Naive B cell (primary cell): ENCODE results near the gene ASGR1. TPM values are rescaled to one million over a fixed set of nuclear protein-coding genes. Genes with fewer than 3 reads are reported as not detected.
"Not testable (repeated sequence)": the region's sequence is repeated elsewhere in the genome, so short reads cannot be mapped to it uniquely, and the experiment has no call there.

ENCODE experiments used
- ATAC-seq, 2 donors: fragments of 150-1000 bp; cut with Tn5 transposase; 2 replicates each; pipeline ENCODE4 v1.10.0; 2021; ENCODE audit warnings: low read depth in 2 of 2, mild to moderate bottlenecking in 2 of 2, moderate library complexity in 2 of 2
- DNase-seq: peaks from one replicate; pipeline ENCODE4 v3.0.0; 2022
- H3K27ac Mint-ChIP-seq, 6 donors: one replicate each; pipeline ENCODE4 v1.8.0; 2020 to 2022; ENCODE audit warnings: mild to moderate bottlenecking in 6 of 6, mixed read lengths in 6 of 6, moderate library complexity in 5 of 6, inconsistent platforms in 2 of 6
- H3K27me3 Mint-ChIP-seq, 3 donors: one replicate each; pipeline ENCODE4 v1.8.0; 2021 to 2022; ENCODE audit warnings: mixed read lengths in 3 of 3, mild to moderate bottlenecking in 1 of 3
- H3K36me3 Mint-ChIP-seq, 2 donors: one replicate each; pipeline ENCODE4 v1.8.0; 2020 to 2022; ENCODE audit warnings: mixed read lengths in 2 of 2, inconsistent platforms in 1 of 2, mild to moderate bottlenecking in 1 of 2
- H3K4me1 Mint-ChIP-seq, 3 donors: one replicate each; pipeline ENCODE4 v1.8.0; 2020 to 2022; ENCODE audit warnings: mixed read lengths in 3 of 3, inconsistent platforms in 1 of 3, mild to moderate bottlenecking in 1 of 3, moderate library complexity in 1 of 3
- H3K4me3 Mint-ChIP-seq, 8 donors: one replicate each; pipeline ENCODE4 v1.8.0; 2020 to 2022; ENCODE audit warnings: mild to moderate bottlenecking in 8 of 8, mixed read lengths in 8 of 8, moderate library complexity in 8 of 8, inconsistent platforms in 2 of 8
- H3K9me3 Mint-ChIP-seq, 7 donors: one replicate each; pipeline ENCODE4 v1.8.0; 2020 to 2022; ENCODE audit warnings: mixed read lengths in 7 of 7, mild to moderate bottlenecking in 5 of 7, inconsistent platforms in 2 of 7, moderate library complexity in 1 of 7
- polyA plus RNA-seq, 6 donors: library from polyadenylated mRNA; unstranded; fragments of 300-500 nt; fragmentation: Illumina TruSeq; gene quantifications; one replicate each; pipeline ENCODE4 v1.2.3, GENCODE V29; 2021; ENCODE audit warnings: low read depth in 6 of 6

Gene ASGR1
- polyA plus RNA-seq, 6 donors from 2014 or later: 0.19 TPM; not detected in 5

DNA sequence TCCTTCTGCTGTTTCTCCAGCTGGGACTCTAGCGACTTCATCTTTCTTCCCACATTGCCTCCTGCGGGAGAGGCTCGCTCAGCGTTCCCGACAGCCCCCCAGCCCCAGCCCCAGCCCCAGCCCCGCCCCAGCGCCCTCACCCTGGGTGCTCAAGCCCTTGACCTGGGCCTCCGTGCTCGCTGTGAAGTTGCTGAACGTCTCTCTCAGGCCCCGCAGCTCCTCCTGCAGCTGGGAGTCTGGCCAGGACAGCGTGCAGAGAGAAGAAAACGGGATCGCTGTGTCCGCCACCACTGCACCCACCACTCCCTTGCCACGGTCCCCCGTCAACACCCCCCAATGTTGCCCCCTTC, 2.4 kb downstream of the ASGR1 start:
- DNase-seq: no peak
- Mint-ChIP-seq H3K4me1 (peaks cover 0 to 13% (median 0%) of the 10 kb centered on the region in 3 donors), H3K36me3 (no peaks in the 10 kb centered on the region), H3K27me3 (peaks cover 0 to 22% (median 0%) of the 10 kb centered on the region in 3 donors), H3K4me3 (peak overlapping the region in 1 of 8 donors; percentile 54), H3K9me3 (no peaks in the 10 kb centered on the region), H3K27ac (no peak overlapping the region)
- ATAC-seq: no peak

DNA sequence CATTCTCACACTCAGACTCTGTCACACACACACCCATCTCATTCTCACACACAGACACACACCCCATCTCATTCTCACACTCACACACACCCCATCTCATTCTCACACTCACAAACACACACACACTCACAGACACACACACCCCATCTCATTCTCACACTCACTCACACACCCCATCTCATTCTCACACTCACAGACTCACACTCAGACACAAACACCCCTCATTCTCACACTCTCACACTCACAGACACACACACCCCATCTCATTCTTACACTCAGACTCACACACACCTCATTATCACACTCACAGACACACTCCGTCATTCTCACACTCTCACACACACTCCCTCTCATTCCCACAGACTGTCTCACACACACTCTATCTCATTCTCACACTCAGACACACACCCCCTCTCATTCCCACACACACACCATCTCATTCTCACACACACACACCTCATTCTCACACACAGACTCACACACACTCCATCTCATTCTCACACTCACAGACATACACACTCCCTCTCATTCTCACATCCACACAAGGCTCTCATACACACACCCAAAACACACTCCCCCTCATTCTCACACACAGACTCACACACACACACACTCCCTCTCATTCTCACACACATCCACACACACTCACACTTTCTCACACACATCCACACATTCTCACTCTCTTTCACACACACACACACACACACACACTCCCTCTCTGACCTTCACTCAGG, 2.9 kb downstream of the ASGR1 start:
- no peaks in the 10 kb centered on the region for H3K36me3 Mint-ChIP-seq
- DNase-seq (no peak), ATAC-seq (no peak)
- no peak overlapping the region for H3K27ac Mint-ChIP-seq
- no peak overlapping the region for H3K4me3 Mint-ChIP-seq
- peaks cover 0 to 22% (median 0%) of the 10 kb centered on the region in 3 donors for H3K27me3 Mint-ChIP-seq
- peaks cover 0 to 1% (median 0%) of the 10 kb centered on the region in 7 donors for H3K9me3 Mint-ChIP-seq
- peaks cover 0 to 13% (median 0%) of the 10 kb centered on the region in 3 donors for H3K4me1 Mint-ChIP-seq

DNA sequence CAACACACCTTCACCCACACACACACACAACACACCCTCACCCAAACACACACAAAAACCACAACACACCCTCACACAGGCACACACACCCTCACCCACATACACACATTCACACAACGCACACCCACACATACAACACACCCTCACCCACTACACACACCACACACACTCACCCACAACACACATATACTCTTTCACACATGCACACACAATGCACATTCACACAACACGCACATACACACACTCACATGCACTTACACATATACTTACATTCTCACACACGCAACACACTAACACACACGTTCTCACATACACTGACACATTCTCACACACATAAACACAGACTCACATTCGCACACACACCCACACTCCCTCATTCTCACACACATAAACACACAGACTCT, 3.8 kb downstream of the ASGR1 start:
- ATAC-seq (no peak), DNase-seq (no peak)
- H3K9me3 Mint-ChIP-seq: peaks cover 0 to 7% (median 4%) of the 10 kb centered on the region in 7 donors
- peaks cover 0 to 22% (median 0%) of the 10 kb centered on the region in 3 donors for H3K27me3 Mint-ChIP-seq
- H3K27ac Mint-ChIP-seq: no peak overlapping the region
- peaks cover 0 to 13% (median 0%) of the 10 kb centered on the region in 3 donors for H3K4me1 Mint-ChIP-seq
- H3K4me3 Mint-ChIP-seq: no peak overlapping the region
- H3K36me3 Mint-ChIP-seq: no peaks in the 10 kb centered on the region

DNA sequence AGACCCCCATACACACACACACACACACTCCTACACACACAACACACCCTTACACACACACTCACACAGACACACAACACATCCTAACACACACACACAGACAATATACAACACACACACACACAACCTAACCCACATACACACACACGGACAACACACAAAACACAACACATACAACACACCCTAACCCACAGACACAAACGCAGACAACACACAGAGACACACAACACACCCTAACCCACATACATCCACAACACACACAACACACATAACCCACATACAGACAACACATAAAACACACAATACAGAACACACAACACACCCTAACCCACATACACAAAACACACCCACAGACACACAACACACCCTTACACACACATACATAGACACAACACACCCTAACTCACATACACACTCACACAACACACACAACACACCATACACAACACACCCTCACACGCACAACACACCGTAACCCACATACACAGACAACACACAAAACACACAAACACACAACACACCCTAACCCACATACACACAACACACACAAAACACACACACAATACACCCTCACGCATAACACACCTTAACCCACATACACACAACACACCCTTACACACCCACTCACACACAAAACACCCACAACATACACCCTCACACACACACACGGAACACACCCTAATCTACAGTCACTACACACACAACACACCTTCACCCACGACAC, 4.4 kb downstream of the ASGR1 start:
- Mint-ChIP-seq H3K9me3 (peaks cover 0 to 10% (median 7%) of the 10 kb centered on the region in 7 donors), H3K4me3 (no peak overlapping the region), H3K36me3 (no peaks in the 10 kb centered on the region), H3K27me3 (peaks cover 0 to 22% (median 0%) of the 10 kb centered on the region in 3 donors), H3K4me1 (peaks cover 0 to 13% (median 0%) of the 10 kb centered on the region in 3 donors), H3K27ac (no peak overlapping the region)
- DNase-seq (no peak), ATAC-seq (no peak)

DNA sequence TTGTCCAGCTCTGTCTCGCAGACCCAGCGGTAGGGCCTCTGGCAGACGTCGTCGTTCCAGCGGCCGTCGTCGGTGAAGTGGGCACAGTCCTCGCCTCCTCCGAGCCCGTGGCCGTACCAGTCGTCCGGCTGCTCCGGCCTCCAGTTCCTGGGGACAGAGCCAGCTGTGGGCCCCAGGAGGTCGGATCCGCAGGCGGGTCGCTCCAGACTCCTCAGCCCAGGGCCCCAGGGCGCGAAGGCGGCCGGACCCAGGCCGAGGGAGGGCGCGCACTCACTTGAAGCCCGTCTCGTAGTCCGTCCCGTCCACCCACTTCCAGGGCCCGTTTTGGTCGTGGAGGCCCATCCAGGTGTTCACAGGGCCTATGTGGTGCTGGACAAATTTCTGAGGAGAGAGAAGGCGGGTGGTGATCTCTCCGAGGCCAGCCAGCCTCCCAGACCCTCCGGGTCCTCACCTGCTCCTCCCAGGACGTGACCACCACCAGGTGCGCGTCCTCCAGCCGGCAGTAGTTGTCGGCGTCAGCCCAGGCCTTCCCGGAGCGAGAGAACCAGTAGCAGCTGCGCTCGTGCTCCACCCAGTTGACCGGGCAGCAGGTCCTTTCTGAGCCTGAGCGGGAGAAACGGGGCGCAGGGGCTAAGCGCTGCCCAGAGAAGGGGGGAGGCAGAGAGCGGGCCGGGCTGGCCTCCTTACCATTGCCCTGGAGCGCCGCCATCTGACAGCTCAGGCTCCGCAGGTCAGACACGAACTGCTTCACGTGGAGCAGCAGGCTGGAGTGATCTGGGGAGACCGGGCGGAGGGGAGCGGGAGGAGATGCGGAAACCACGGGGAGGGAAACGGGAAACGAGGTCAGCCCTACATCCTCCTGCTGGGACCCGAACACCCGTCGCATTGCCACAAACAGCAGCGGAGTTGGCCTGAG, 5.2 kb downstream of the ASGR1 start:
- Mint-ChIP-seq H3K4me3 (peak overlapping the region in 1 of 8 donors; percentile 3), H3K36me3 (no peaks in the 10 kb centered on the region), H3K4me1 (peaks cover 0 to 13% (median 0%) of the 10 kb centered on the region in 3 donors), H3K27me3 (peaks cover 0 to 22% (median 0%) of the 10 kb centered on the region in 3 donors), H3K9me3 (peaks cover 0 to 16% (median 14%) of the 10 kb centered on the region in 7 donors), H3K27ac (no peak overlapping the region)
- ATAC-seq: peak; percentile 56 to 65
- peak; percentile 27 for DNase-seq

DNA sequence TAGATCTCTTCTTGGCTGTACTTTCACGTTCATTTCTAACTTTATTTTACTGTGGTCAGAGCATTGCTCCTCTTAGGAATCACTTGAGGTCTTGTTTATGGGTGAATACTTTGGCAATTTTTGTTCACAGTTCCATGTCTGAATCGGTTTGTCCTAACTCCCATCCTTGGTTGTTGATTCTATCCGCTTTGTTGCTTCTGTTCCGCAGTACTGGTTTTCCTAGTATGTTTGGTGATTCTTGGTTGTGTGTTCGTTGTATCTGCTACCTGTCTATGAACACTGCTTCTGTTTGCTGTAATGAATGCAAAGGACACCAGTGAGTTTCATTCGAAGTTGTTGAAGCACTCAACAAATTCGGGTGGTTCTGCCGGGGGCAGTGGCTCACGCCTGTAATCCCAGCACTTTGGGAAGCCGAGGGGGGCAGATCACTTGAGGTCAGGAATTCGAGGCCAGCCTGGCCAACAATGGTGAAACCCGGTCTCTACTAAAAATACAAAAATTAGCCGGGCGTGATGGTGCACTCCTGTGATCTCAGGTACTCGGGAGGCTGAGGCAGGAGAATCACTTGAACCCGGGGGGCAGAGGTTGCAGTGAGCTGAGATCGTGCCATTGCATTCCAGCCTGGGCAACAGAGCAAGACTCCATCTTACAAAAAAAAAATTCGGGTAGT, 6.5 kb downstream of the ASGR1 start:
- not testable (repeated sequence) for H3K4me1 Mint-ChIP-seq, DNase-seq, H3K4me3 Mint-ChIP-seq, H3K27ac Mint-ChIP-seq, H3K36me3 Mint-ChIP-seq, ATAC-seq
- H3K27me3 Mint-ChIP-seq: peaks cover 0 to 15% (median 0%) of the 10 kb centered on the region in 3 donors
- peaks cover 0 to 24% (median 16%) of the 10 kb centered on the region in 7 donors for H3K9me3 Mint-ChIP-seq

DNA sequence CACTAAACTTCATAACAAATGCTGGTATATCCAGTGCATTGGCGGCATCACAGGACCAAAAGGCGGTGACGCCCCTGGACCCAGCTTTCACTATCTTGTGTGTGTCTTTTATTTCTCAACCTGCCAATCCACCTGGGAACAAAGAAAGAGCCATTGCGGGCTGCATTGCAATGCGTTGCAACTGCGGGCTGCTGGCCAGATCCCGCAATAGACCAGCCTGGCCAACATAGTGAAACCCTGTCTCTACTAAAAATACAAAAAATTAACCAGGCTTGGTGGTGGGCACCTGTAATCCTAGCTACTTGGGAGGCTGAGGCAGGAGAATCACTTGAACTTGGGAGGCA, 9.6 kb downstream of the ASGR1 start:
- not testable (repeated sequence) for H3K27ac Mint-ChIP-seq, H3K4me1 Mint-ChIP-seq, ATAC-seq, H3K36me3 Mint-ChIP-seq, DNase-seq, H3K4me3 Mint-ChIP-seq
- H3K9me3 Mint-ChIP-seq: peaks cover 0 to 25% (median 16%) of the 10 kb centered on the region in 7 donors
- H3K27me3 Mint-ChIP-seq: peaks cover 10 to 22% (median 11%) of the 10 kb centered on the region in 3 donors

DNA sequence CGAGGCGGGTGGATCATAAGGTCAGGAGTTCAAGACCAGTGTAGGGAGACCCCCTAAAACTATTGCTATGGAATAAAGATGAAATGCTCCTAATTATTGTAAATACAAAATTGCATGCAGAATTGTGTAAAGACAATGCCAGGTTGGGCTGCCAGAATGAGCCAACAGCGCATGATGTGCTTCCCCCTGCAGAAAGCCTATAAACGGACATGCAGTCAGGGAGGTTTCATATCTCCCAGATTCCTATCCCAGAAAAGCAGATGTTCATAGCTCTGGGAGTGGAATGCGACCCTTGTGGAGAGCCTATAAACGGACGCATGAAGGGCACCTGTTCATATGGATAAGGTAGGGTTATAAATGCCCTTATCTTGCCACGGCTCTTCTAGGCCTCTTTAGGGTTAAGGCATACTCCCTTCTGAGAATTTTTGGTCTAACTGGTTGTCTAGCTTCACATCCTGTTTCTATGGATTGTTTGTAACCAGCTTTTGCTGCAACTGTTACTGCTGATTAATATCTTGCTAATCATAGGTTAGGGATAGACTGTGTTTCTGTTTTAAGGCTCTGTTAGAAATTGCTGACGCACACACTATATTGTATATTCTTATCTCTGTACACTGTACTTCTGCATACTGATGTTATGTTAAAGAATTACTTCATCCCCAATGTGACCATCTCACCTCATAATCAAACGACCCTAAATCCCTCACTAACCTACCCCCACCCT, 10.2 kb downstream of the ASGR1 start:
- not testable (repeated sequence) for ATAC-seq
- H3K27me3 Mint-ChIP-seq: peaks cover 10 to 26% (median 11%) of the 10 kb centered on the region in 3 donors

DNA sequence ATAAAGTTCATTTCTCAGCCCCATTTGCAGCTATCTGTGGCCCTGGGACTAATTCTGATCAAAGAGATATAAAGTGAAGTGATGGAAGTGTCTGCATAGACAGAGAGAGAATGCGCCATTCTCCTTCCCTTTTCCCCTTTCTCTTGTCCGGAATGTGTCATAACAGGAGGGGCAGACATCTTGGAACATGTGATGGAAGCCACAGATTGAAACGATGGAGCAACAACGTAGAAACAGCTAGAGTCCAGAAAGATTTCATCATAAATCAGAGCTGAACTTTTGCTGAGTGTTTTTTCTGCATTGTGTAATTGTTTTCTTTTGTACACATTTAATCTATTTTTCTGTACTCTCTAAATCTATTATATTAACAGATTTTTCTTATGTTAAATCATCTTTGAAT, 11.3 kb downstream of the ASGR1 start:
- Mint-ChIP-seq H3K27me3 (peaks cover 8 to 36% (median 11%) of the 10 kb centered on the region in 3 donors), H3K4me1 (peaks cover 0 to under 1% (median 0%) of the 10 kb centered on the region in 3 donors), H3K27ac (no peak overlapping the region), H3K9me3 (peaks cover 0 to 25% (median 16%) of the 10 kb centered on the region in 7 donors), H3K4me3 (no peak overlapping the region), H3K36me3 (no peaks in the 10 kb centered on the region)
- DNase-seq (no peak), ATAC-seq (no peak)

More for the DNA sequence above, 10.2 kb downstream of the ASGR1 start:
- H3K4me3 Mint-ChIP-seq, H3K4me1 Mint-ChIP-seq, H3K36me3 Mint-ChIP-seq, DNase-seq: not testable (repeated sequence)
- peaks cover 0 to 25% (median 16%) of the 10 kb centered on the region in 7 donors for H3K9me3 Mint-ChIP-seq
- H3K27ac Mint-ChIP-seq: peak overlapping the region in 1 of 6 donors; percentile 37

DNA sequence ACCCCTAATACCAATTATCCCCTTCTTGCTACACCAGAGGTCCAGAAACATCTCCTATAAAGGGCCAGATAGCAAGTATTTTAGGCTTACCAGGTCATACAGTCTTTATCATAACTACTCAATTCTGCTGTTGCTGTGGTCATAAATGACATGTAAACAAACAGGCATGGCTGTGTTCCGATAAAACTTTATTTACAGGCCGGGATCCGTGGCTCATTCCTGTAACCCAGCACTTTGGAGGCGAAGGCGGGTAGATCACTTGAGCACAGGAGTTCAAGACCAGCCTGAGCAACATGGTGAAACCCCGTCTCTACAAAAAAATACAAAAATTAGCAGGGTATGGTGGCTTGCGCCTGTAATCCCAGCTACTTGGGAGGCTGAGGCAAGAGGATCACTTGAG, 12.3 kb downstream of the ASGR1 start:
- Mint-ChIP-seq H3K9me3 (peaks cover 0 to 25% (median 16%) of the 10 kb centered on the region in 7 donors), H3K27ac (no peak overlapping the region), H3K27me3 (peaks cover 6 to 42% (median 11%) of the 10 kb centered on the region in 3 donors), H3K36me3 (no peaks in the 10 kb centered on the region), H3K4me1 (peaks cover 0 to 2% (median 0%) of the 10 kb centered on the region in 3 donors), H3K4me3 (no peak overlapping the region)
- ATAC-seq: no peak
- no peak for DNase-seq

DNA sequence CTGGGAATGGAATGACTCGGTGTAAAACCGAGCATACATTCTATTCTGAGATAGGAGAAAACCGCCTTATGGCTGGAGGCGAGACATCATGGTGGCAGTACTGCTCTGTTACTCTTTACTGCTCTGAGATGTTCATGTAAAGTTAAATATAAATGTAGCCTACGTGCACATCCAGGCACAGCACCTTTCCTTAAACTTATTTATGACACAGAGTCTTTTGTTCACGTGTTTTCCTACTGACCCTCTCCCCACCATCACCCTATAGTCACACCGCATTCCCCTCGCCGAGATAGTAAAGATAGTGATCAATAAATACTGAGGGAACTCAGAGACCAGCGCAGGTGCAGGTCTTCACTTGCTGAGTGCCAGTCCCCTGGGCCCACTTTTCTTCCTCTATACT, 19.6 kb downstream of the ASGR1 start:
- not testable (repeated sequence) for H3K9me3 Mint-ChIP-seq, H3K4me1 Mint-ChIP-seq, ATAC-seq, H3K36me3 Mint-ChIP-seq, H3K4me3 Mint-ChIP-seq, DNase-seq, H3K27ac Mint-ChIP-seq
- peaks cover 31 to 45% (median 38%) of the 10 kb centered on the region in 3 donors for H3K27me3 Mint-ChIP-seq

DNA sequence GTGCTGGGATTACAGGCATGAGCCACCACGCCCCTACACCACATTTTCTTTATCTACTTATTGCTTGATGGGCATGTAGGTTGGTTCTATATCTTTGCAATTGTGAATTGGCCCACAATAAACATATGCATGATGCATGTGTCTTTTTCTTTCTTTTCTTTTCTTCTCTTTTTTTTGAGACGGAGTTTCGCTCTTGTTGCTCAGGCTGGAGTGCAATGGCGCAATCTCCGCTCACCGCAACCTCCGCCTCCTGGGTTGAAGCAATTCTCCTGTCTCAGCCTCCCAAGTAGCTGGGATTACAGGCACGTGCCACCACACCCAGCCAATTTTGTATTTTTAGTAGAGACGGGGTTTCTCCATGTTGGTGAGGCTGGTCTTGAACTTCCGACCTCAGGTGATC, 20.7 kb downstream of the ASGR1 start:
- DNase-seq, H3K27ac Mint-ChIP-seq, H3K4me1 Mint-ChIP-seq, H3K36me3 Mint-ChIP-seq, H3K9me3 Mint-ChIP-seq, ATAC-seq: not testable (repeated sequence)
- Mint-ChIP-seq H3K27me3 (peaks cover 39 to 46% (median 44%) of the 10 kb centered on the region in 3 donors), H3K4me3 (peak overlapping the region in 2 of 8 donors; percentile 15 to 19)
